Natural killer cell (primary cell): ENCODE measurements around the gene A3GALT2. TPM values are rescaled to one million over a fixed set of nuclear protein-coding genes. Genes with fewer than 3 reads are reported as not detected.
A peak's percentile ranks its signal among the peaks of the same experiment; 100 is the strongest.

Experiments used
- ATAC-seq, 3 donors: fragments of 150-1000 bp in 2 of 3; fragments of 200-7000 bp in 1 of 3; cut with Tn5 transposase; 1 replicate in 1 of 3; 2 replicates in 2 of 3; pipeline ENCODE4 v1.10.0; 2021; ENCODE audit warnings: mild to moderate bottlenecking in 2 of 3, moderate library complexity in 2 of 3
- DNase-seq, 2 donors: peaks; one replicate each; pipeline versions ENCODE4 v3.0.0 to v3.0.0-alpha.2; 2013 to 2021; ENCODE audit warnings: mixed read lengths in 1 of 2
- H3K27ac ChIP-seq: one replicate; pipeline ENCODE4 v1.5.1; 2013; ENCODE audit warnings: mild to moderate bottlenecking, low read length
- H3K27me3 ChIP-seq: one replicate; pipeline ENCODE4 v1.6.1; 2013; ENCODE audit warnings: low read length; ENCODE audit not compliant: control insufficient read depth, insufficient read depth
- H3K36me3 ChIP-seq: one replicate; pipeline ENCODE4 v1.6.1; 2013; ENCODE audit warnings: low read length; ENCODE audit not compliant: control insufficient read depth, insufficient read depth
- H3K4me1 ChIP-seq: one replicate; pipeline ENCODE4 v1.6.1; 2013; ENCODE audit warnings: low read length; ENCODE audit not compliant: control insufficient read depth, insufficient read depth
- H3K4me3 ChIP-seq: one replicate; pipeline ENCODE4 v1.5.1; 2013; ENCODE audit warnings: low read length
- H3K9me3 ChIP-seq: one replicate; pipeline ENCODE4 v1.6.1; 2013; ENCODE audit warnings: low read length; ENCODE audit not compliant: control insufficient read depth, insufficient read depth
- H3K27ac Mint-ChIP-seq, 2 donors: one replicate each; pipeline ENCODE4 v1.8.0; 2022; ENCODE audit warnings: mild to moderate bottlenecking in 2 of 2, mixed read lengths in 2 of 2, moderate library complexity in 1 of 2
- H3K27me3 Mint-ChIP-seq, 2 donors: one replicate each; pipeline ENCODE4 v1.8.0; 2022; ENCODE audit warnings: low read depth in 2 of 2, mixed read lengths in 2 of 2
- H3K36me3 Mint-ChIP-seq: one replicate; pipeline ENCODE4 v1.8.0; 2022; ENCODE audit warnings: mixed read lengths
- H3K4me1 Mint-ChIP-seq, 2 donors: one replicate each; pipeline ENCODE4 v1.8.0; 2022; ENCODE audit warnings: mixed read lengths in 2 of 2
- H3K4me3 Mint-ChIP-seq: one replicate; pipeline ENCODE4 v1.8.0; 2022; ENCODE audit warnings: mild to moderate bottlenecking, moderate library complexity, mixed read lengths
- H3K9me3 Mint-ChIP-seq, 2 donors: one replicate each; pipeline ENCODE4 v1.8.0; 2022; ENCODE audit warnings: mixed read lengths in 2 of 2
- WGBS: methylation state at CpG from one replicate; pipeline ENCODE4 v1.1.7; 2013; ENCODE audit warnings: missing lambda C conversion rate; ENCODE audit not compliant: insufficient coverage; 5-methylcytosine and 5-hydroxymethylcytosine counted together
- intact Hi-C: fragments of 100-400 bp; cut with micrococcal nuclease; formaldehyde crosslinking; loops from one replicate; pipeline ENCODE4 v1.14.2; 2022
- total RNA-seq, 4 donors: library from RNA; stranded (reverse); fragments of 120-200 nt in 1 of 4; gene quantifications; one replicate each; pipeline versions ENCODE4 v1.2.3 to v1.2.4, GENCODE V29; 2013 to 2022
- TF ChIP-seq, protein P1 (sequence below): fragments of 200-600 bp; IDR thresholded peaks from one replicate; pipeline ENCODE4 v1.8.0; 2022; ENCODE audit warnings: antibody characterized with exemption

The A3GALT2 gene
- total RNA-seq, 3 donors from 2014 or later (not counting 1 experiment from before 2014, with no cell fraction given): not detected

- peaks cover 5% of the 10 kb centered on the region for H3K4me1 ChIP-seq
- Mint-ChIP-seq H3K27ac (no peak overlapping the region), H3K9me3 (no peaks in the 10 kb centered on the region), H3K27me3 (no peaks in the 10 kb centered on the region), H3K4me3 (no peak overlapping the region), H3K36me3 (no peaks in the 10 kb centered on the region), H3K4me1 (peaks cover 32 to 68% of the 10 kb centered on the region in 2 donors)
- H3K36me3 ChIP-seq: peaks cover 3% of the 10 kb centered on the region
- no peak overlapping the region for H3K27ac ChIP-seq
- TF ChIP-seq, protein P1, sequence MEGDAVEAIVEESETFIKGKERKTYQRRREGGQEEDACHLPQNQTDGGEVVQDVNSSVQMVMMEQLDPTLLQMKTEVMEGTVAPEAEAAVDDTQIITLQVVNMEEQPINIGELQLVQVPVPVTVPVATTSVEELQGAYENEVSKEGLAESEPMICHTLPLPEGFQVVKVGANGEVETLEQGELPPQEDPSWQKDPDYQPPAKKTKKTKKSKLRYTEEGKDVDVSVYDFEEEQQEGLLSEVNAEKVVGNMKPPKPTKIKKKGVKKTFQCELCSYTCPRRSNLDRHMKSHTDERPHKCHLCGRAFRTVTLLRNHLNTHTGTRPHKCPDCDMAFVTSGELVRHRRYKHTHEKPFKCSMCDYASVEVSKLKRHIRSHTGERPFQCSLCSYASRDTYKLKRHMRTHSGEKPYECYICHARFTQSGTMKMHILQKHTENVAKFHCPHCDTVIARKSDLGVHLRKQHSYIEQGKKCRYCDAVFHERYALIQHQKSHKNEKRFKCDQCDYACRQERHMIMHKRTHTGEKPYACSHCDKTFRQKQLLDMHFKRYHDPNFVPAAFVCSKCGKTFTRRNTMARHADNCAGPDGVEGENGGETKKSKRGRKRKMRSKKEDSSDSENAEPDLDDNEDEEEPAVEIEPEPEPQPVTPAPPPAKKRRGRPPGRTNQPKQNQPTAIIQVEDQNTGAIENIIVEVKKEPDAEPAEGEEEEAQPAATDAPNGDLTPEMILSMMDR: no peak
- 91% methylated on average over 14 of the region's 14 CpGs for WGBS
- intact Hi-C loops: no loop called here
- H3K27me3 ChIP-seq: no peaks in the 10 kb centered on the region
- DNase-seq (no peak), ATAC-seq (peak in 1 of 3 donors; percentile 68)
- no peaks in the 10 kb centered on the region for H3K9me3 ChIP-seq
- no peak overlapping the region for H3K4me3 ChIP-seq
These were observed 17.7 kb upstream of the A3GALT2 start for GRCh38 chr1:33338440-33339211.

GRCh38 chr1:33338048-33338439, 17.1 kb upstream of the A3GALT2 start:
- H3K27me3 Mint-ChIP-seq: no peaks in the 10 kb centered on the region
- H3K4me1 ChIP-seq: peaks cover 4% of the 10 kb centered on the region
- WGBS: 79% methylated on average over 1 of the region's 1 CpG
- peaks cover 6% of the 10 kb centered on the region for H3K36me3 ChIP-seq
- H3K9me3 ChIP-seq: no peaks in the 10 kb centered on the region
- no peak for ATAC-seq
- H3K9me3 Mint-ChIP-seq: no peaks in the 10 kb centered on the region
- H3K4me3 ChIP-seq: no peak overlapping the region
- intact Hi-C loops: no loop called here
- no peak overlapping the region for H3K27ac ChIP-seq
- H3K4me1 Mint-ChIP-seq: peaks cover 33 to 72% of the 10 kb centered on the region in 2 donors
- no peak overlapping the region for H3K4me3 Mint-ChIP-seq
- no peaks in the 10 kb centered on the region for H3K36me3 Mint-ChIP-seq
- no peak overlapping the region for H3K27ac Mint-ChIP-seq
- no peaks in the 10 kb centered on the region for H3K27me3 ChIP-seq
- no peak for DNase-seq
- TF ChIP-seq, protein P1: no peak

DNA sequence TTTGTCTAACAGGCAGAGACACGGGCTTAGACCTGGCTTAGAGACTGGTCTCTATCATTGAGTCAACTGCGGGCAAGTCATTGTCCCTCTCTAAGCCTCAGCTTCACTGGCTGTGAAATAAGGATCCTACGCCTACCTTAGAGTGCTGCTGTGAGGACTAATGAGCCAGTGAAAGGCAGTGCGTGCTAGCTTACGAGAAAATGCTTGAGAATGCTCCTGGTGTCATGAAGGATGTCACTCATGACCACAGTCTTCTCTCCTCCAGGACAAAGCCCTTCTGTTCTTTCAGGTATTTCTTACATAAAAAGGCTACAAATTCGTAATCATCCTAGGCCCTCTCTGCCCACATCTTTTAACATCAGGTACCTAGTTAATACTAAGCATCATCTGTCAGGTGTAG, 16.5 kb upstream of the A3GALT2 start:
- Mint-ChIP-seq H3K36me3 (no peaks in the 10 kb centered on the region), H3K27me3 (no peaks in the 10 kb centered on the region), H3K9me3 (no peaks in the 10 kb centered on the region), H3K4me1 (peaks cover 33 to 68% of the 10 kb centered on the region in 2 donors), H3K4me3 (no peak overlapping the region), H3K27ac (no peak overlapping the region)
- H3K9me3 ChIP-seq: no peaks in the 10 kb centered on the region
- intact Hi-C loops: no loop called here
- H3K36me3 ChIP-seq: peaks cover 11% of the 10 kb centered on the region
- DNase-seq: no peak
- TF ChIP-seq, protein P1: no peak
- H3K27me3 ChIP-seq: no peaks in the 10 kb centered on the region
- 98% methylated on average over 6 of the region's 6 CpGs for WGBS
- H3K27ac ChIP-seq: no peak overlapping the region
- H3K4me1 ChIP-seq: peaks cover 4% of the 10 kb centered on the region
- H3K4me3 ChIP-seq: no peak overlapping the region
- ATAC-seq: no peak

DNA sequence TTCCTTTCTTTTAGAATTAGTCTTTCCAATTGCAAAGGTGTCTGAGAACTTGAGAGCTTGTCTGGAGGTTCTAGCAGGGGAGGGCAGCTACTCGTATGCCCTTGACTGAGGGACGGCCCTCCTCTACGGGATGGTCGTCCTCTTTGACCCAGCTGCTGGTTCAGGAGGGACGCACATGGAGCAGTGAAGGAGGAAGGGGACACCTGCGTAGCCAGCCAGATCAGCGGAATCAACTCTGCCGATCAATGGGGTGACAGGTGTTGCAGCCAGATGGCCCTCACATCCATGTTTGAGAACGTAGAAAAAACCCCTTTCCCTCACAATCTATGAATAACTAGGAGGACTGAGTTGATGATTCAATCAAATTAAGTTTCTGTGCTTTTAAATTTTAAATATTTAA, 15.7 kb upstream of the A3GALT2 start:
- Mint-ChIP-seq H3K4me1 (peaks cover 33 to 74% of the 10 kb centered on the region in 2 donors), H3K27ac (no peak overlapping the region), H3K9me3 (no peaks in the 10 kb centered on the region), H3K27me3 (no peaks in the 10 kb centered on the region), H3K36me3 (no peaks in the 10 kb centered on the region), H3K4me3 (no peak overlapping the region)
- no peaks in the 10 kb centered on the region for H3K27me3 ChIP-seq
- no peak overlapping the region for H3K4me3 ChIP-seq
- ATAC-seq (no peak), DNase-seq (no peak)
- H3K4me1 ChIP-seq: no peaks in the 10 kb centered on the region
- WGBS: 89% methylated on average over 5 of the region's 9 CpGs
- TF ChIP-seq, protein P1: no peak
- H3K9me3 ChIP-seq: no peaks in the 10 kb centered on the region
- peaks cover 20% of the 10 kb centered on the region for H3K36me3 ChIP-seq
- intact Hi-C loops: no loop called here
- no peak overlapping the region for H3K27ac ChIP-seq
